GM12892 (cell line): Measurements from ENCODE around the gene PDGFA.

Experiments
- DNase-seq: peaks from one replicate; pipeline ENCODE4 v3.0.0; 2011; ENCODE audit not compliant: insufficient read length
- FAIRE-seq: peaks from 2 replicates; lab custom pipeline; 2011; peaks lifted over from hg19 to GRCh38; lab: Jason Lieb, UNC
- POLR2A ChIP-seq: IDR thresholded peaks from 2 replicates; pipeline ENCODE4 v1.6.1; 2011; ENCODE audit warnings: low read depth, low read length, control low read depth
- POLR2AphosphoS5 ChIP-seq: IDR thresholded peaks from 2 replicates; pipeline ENCODE4 v1.6.1; 2011; ENCODE audit warnings: low read depth, low read length, control low read depth
- TAF1 ChIP-seq: IDR thresholded peaks from 2 replicates; pipeline ENCODE4 v1.6.1; 2011; ENCODE audit warnings: low read depth, mild to moderate bottlenecking, control low read depth, low read length, borderline replicate concordance

The PDGFA gene

GRCh38 chr7:477626-478220 is 41.9 kb downstream of the PDGFA start:
- DNase-seq (no peak), FAIRE-seq (no peak)
- no peak for TF ChIP-seq POLR2A
- no peak for TF ChIP-seq TAF1
- no peak for TF ChIP-seq POLR2AphosphoS5

GRCh38 chr7:476736-477360 is 42.8 kb downstream of the PDGFA start:
- TF ChIP-seq POLR2A (no peak), POLR2AphosphoS5 (no peak), TAF1 (no peak)
- FAIRE-seq: no peak
- DNase-seq: no peak

GRCh38 chr7:475951-476441 is 43.6 kb downstream of the PDGFA start:
- no peak for FAIRE-seq
- no peak for DNase-seq
- TF ChIP-seq POLR2A: no peak
- no peak for TF ChIP-seq POLR2AphosphoS5
- TF ChIP-seq TAF1: no peak

GRCh38 chr7:475425-475728 is 44.3 kb downstream of the PDGFA start:
- DNase-seq: no peak
- TF ChIP-seq TAF1 (no peak), POLR2A (no peak), POLR2AphosphoS5 (no peak)
- FAIRE-seq: no peak

GRCh38 chr7:474605-475424 is 44.8 kb downstream of the PDGFA start:
- DNase-seq (no peak), FAIRE-seq (no peak)
- TF ChIP-seq POLR2A (no peak), TAF1 (no peak), POLR2AphosphoS5 (no peak)

- DNase-seq (no peak), FAIRE-seq (no peak)
- TF ChIP-seq TAF1: no peak
- no peak for TF ChIP-seq POLR2AphosphoS5
- TF ChIP-seq POLR2A: no peak
Observed at GRCh38 chr7:473870-474604, 45.6 kb downstream of the PDGFA start.

GRCh38 chr7:473211-473734 is 46.4 kb downstream of the PDGFA start:
- no peak for TF ChIP-seq POLR2A
- no peak for TF ChIP-seq TAF1
- TF ChIP-seq POLR2AphosphoS5: no peak
- DNase-seq (no peak), FAIRE-seq (no peak)

- TF ChIP-seq TAF1 (no peak), POLR2A (no peak), POLR2AphosphoS5 (no peak)
- DNase-seq (no peak), FAIRE-seq (no peak)
Observed at GRCh38 chr7:472640-472957, 47.0 kb downstream of the PDGFA start.

- DNase-seq: no peak
- no peak for FAIRE-seq
- TF ChIP-seq POLR2A: no peak
- no peak for TF ChIP-seq TAF1
- no peak for TF ChIP-seq POLR2AphosphoS5
Observed at GRCh38 chr7:471866-472639, 47.6 kb downstream of the PDGFA start.

GRCh38 chr7:471191-471865 is 48.3 kb downstream of the PDGFA start:
- DNase-seq (no peak), FAIRE-seq (no peak)
- TF ChIP-seq POLR2AphosphoS5 (no peak), TAF1 (no peak), POLR2A (no peak)

GRCh38 chr7:469563-469961 is 50.1 kb downstream of the PDGFA start:
- TF ChIP-seq POLR2A (no peak), POLR2AphosphoS5 (no peak), TAF1 (no peak)
- FAIRE-seq: no peak
- no peak for DNase-seq
